Measurements from ENCODE around the gene MAZ.

MAZ gene

DNA sequence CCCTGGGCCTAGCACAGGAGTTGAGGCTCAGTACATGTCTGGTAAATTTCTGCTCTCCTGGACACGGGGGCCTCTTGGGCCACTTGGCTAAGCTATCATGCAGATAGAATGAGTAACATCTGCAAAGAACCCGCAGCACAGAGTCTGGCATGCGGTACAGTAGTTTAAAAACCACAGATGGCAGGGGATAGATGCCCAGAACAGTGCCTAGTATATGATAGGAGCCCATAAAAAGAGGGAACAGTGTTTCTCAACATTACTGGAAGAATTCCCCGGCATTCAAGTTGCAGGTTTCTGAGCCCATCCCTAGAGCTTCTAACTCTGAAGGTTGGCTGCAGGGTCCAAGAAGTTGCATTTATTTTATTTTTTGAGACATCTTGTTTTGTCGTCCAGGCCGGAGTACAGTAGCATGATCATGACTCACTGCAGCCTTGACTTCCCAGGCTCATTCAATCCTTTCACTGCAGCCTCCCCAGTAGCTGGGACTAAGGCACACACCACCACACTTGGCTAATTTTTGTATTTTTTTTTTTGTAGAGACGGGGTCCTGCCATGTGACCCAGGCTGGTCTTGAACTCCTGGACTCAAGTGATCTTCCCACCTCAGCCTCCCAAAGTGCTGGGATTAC is 50.9 kb downstream of the MAZ start:
- no peak for DNase-seq (ENCODE audit: low spot score)

DNA sequence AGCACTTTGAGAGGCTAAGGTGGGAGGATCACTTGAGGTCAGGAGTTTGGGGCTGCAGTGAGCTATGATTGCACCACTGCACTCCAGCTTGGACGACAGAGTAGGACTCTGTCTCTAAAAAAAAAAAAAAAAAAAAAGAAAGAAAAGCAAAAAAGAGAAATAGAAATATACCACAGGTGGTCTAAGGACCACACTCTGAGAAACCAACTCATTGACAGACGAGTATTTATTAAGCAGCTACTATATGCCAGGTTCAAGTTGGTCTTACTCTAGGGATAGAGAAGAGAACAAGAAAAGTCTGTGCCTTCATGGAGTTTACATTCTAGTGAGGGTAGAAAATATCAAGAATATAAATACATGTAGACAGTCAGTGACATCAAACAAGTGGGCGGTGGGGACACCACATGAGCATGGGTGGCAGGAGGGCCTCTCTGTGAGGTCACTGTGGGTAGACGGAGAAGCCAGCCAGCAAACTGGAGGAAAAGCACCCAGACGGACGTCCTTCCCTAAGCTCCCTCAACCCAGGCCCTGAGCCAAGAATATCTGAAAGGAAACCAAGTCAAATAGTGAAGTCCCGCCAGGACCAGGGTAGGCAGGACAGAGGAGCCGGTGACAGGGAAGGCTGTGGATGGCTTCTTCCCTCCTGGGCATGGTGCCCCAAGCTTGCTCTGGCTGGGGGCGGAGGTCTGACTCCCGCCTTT is 52.0 kb downstream of the MAZ start:
- no peak for DNase-seq (ENCODE audit: low spot score)

DNA sequence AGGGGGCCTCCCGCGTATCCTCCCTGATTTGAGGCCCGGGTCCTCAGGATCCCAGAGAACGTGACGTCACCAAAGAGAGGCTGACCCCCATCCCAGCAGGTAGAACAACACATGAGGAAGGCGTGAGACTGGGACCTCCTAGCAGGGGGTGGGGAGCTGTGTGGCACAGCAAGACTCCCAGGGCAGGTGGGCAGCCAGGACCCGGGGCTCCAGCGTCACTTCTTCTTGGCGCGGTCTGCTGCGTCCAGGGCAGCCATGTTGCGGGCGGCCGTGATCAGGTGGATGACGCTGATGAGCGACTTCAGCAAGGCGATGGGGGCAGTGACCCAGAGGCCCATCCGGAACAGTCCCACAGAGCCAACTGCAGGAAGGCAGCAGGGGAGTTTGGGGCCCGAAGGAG is 52.6 kb downstream of the MAZ start:
- DNase-seq (ENCODE audit: low spot score): no peak

DNA sequence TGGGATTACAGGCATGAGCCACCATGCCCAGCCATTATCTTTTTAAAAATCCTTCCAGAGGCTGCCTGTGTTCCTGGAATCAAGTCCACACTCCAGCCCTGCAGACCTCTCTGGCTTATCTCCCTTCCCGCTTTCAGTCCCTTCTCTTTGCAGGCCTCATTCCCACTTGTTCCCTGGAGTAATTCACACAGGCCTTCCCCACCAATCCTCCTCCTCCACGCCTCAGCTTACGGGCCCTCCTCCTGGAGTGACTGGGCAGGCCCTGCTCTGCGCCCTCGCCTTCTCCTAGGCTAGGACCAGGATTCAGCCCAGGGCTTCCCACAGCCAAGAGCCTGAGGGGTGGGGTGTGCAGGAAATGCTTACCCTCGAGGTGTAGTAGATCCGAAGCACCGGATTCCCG is 53.9 kb downstream of the MAZ start:
- DNase-seq (ENCODE audit: low spot score): no peak
